ENCODE data around the gene COL7A1.

DNA sequence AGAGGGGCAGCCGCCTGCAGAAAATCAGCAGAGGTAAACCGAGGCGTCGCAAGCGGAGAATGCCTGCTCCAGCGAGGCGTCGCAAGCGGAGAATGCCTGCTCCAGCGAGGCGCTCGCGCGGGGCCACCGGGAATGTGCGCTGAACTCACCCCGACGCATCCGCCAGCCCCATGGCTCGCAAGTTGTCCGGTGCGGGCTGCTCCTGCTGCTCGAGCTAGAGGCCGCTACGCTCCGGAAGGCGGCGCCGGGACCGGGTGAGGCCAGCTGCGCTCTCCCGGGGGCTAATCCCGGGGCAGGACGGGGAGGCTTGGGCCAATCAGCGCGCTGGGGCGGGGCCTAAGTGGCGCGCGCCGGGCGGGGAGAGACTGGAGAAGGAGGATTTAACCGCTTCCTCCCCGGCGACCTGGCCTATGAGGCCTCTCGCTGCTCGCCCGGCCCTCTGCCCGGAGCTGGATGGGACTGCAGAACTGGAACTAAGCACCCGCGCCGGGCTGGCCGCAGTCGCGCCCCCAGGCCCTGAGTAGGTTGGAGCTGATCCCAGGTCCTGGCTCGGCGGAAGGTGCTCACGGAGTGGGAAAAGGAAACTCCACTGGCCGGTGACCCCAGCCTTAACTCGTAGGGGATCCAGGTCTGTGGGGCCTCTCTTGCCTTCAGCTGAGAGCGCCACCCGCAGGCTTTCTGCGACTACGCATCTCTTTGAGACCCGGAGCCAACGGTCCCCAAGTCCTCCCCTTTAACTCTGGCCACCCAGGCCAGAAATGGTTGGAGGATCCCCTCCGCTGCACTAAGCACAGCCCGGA is 40.3 kb upstream of the COL7A1 start, which contains the start of gene SLC26A6:
- TF ChIP-seq, protein P1, sequence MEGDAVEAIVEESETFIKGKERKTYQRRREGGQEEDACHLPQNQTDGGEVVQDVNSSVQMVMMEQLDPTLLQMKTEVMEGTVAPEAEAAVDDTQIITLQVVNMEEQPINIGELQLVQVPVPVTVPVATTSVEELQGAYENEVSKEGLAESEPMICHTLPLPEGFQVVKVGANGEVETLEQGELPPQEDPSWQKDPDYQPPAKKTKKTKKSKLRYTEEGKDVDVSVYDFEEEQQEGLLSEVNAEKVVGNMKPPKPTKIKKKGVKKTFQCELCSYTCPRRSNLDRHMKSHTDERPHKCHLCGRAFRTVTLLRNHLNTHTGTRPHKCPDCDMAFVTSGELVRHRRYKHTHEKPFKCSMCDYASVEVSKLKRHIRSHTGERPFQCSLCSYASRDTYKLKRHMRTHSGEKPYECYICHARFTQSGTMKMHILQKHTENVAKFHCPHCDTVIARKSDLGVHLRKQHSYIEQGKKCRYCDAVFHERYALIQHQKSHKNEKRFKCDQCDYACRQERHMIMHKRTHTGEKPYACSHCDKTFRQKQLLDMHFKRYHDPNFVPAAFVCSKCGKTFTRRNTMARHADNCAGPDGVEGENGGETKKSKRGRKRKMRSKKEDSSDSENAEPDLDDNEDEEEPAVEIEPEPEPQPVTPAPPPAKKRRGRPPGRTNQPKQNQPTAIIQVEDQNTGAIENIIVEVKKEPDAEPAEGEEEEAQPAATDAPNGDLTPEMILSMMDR (conservative IDR thresholded peaks at IDR 0.05; ENCODE audit: low read depth in 2 of 2), result peak; percentile 78 to 80
- TF ChIP-seq EZH2 (IDR thresholded peaks at IDR 0.05; ENCODE audit: low read depth, unreplicated experiment) (no peak), CREB1 (CRISPR knock-in tag; IDR thresholded peaks at IDR 0.05; ENCODE audit: low read depth) (no peak), POLR2AphosphoS5 (IDR thresholded peaks at IDR 0.05; ENCODE audit: low read depth) (peak; percentile 77), EZH2phosphoT487 (IDR thresholded peaks at IDR 0.05; ENCODE audit: unreplicated experiment) (no peak), ZNF331 (CRISPR knock-in tag; IDR thresholded peaks at IDR 0.05; ENCODE audit: low read depth) (no peak), ZNF462 (CRISPR knock-in tag; IDR thresholded peaks at IDR 0.05) (no peak), NANOG (IDR thresholded peaks at IDR 0.05; ENCODE audit: borderline replicate concordance) (no peak), JUNB (IDR thresholded peaks at IDR 0.05; ENCODE audit: unreplicated experiment) (no peak), ZNF114 (CRISPR knock-in tag; IDR thresholded peaks at IDR 0.05) (no peak), STAT1 (IDR thresholded peaks at IDR 0.05; ENCODE audit: unreplicated experiment) (no peak)
- TF ChIP-seq, protein P2, sequence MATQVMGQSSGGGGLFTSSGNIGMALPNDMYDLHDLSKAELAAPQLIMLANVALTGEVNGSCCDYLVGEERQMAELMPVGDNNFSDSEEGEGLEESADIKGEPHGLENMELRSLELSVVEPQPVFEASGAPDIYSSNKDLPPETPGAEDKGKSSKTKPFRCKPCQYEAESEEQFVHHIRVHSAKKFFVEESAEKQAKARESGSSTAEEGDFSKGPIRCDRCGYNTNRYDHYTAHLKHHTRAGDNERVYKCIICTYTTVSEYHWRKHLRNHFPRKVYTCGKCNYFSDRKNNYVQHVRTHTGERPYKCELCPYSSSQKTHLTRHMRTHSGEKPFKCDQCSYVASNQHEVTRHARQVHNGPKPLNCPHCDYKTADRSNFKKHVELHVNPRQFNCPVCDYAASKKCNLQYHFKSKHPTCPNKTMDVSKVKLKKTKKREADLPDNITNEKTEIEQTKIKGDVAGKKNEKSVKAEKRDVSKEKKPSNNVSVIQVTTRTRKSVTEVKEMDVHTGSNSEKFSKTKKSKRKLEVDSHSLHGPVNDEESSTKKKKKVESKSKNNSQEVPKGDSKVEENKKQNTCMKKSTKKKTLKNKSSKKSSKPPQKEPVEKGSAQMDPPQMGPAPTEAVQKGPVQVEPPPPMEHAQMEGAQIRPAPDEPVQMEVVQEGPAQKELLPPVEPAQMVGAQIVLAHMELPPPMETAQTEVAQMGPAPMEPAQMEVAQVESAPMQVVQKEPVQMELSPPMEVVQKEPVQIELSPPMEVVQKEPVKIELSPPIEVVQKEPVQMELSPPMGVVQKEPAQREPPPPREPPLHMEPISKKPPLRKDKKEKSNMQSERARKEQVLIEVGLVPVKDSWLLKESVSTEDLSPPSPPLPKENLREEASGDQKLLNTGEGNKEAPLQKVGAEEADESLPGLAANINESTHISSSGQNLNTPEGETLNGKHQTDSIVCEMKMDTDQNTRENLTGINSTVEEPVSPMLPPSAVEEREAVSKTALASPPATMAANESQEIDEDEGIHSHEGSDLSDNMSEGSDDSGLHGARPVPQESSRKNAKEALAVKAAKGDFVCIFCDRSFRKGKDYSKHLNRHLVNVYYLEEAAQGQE (IDR thresholded peaks at IDR 0.05; ENCODE audit: unreplicated experiment), result no peak
